Natural killer cell treated with Interleukin-12 subunit alpha and Interleukin-12 subunit beta and Interleukin-15 and Interleukin-18, amount 100 ng/mL, for 72 hours (primary cell): Measurements from ENCODE around the gene ASRGL1. TPM values are rescaled to one million over a fixed set of nuclear protein-coding genes. Genes with fewer than 3 reads are reported as not detected.

Experiments used
- ATAC-seq, 2 donors: fragments of 150-1000 bp; cut with Tn5 transposase in 1 of 2; sonication (Bioruptor Pico), chemical (Tn5 transposase) in 1 of 2; 2 replicates each; pipeline ENCODE4 v1.10.0; 2021
- DNase-seq: peaks from one replicate; pipeline ENCODE4 v3.0.0; 2022; ENCODE audit warnings: low spot score
- H3K27ac Mint-ChIP-seq, 2 donors: 1 replicate in 1 of 2; 2 replicates in 1 of 2; pipeline ENCODE4 v1.8.0; 2022; ENCODE audit warnings: mixed read lengths in 2 of 2, mild to moderate bottlenecking in 1 of 2, moderate library complexity in 1 of 2
- H3K27me3 Mint-ChIP-seq, 2 donors: 1 replicate in 1 of 2; 2 replicates in 1 of 2; pipeline ENCODE4 v1.8.0; 2022; ENCODE audit warnings: mixed read lengths in 2 of 2
- H3K36me3 Mint-ChIP-seq: one replicate; pipeline ENCODE4 v1.8.0; 2022; ENCODE audit warnings: mixed read lengths
- H3K4me1 Mint-ChIP-seq, 2 donors: 1 replicate in 1 of 2; 2 replicates in 1 of 2; pipeline ENCODE4 v1.8.0; 2022; ENCODE audit warnings: low read depth in 2 of 2, mixed read lengths in 2 of 2, mild to moderate bottlenecking in 1 of 2
- H3K4me3 Mint-ChIP-seq: one replicate; pipeline ENCODE4 v1.8.0; 2022; ENCODE audit warnings: mixed read lengths
- H3K9me3 Mint-ChIP-seq: 2 replicates; pipeline ENCODE4 v1.8.0; 2022; ENCODE audit warnings: mixed read lengths
- total RNA-seq, 2 donors: library from RNA; stranded (reverse); gene quantifications; one replicate each; pipeline ENCODE4 v1.2.3, GENCODE V29; 2022

The ASRGL1 gene
- total RNA-seq, 2 donors from 2014 or later = 7.2 to 7.8 TPM

DNA sequence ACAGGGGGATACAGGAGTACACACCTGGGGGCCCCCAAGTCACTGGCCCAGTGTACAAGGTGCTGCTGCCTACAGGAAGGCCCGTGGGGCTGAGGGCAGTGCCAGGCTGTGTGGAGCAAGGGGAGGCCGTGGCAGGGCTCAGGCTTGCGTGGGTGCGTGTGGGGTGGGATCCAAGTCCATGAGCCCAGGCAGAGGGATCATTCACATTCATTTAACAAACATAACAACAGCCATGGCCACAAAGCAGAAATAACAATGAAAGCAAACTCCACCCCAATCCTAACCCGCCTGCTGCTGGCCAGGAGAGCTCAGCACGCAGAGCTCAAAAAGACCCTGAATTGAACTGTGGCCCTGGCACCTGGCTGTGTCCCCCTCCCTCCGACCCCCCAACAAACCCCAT, 64.6 kb downstream of the ASRGL1 start:
- ATAC-seq (no peak), DNase-seq (no peak)
- H3K36me3 Mint-ChIP-seq = no peaks in the 10 kb centered on the region
- H3K9me3 Mint-ChIP-seq = no peaks in the 10 kb centered on the region
- H3K4me3 Mint-ChIP-seq = peak overlapping the region; percentile 58
- no peaks in the 10 kb centered on the region for H3K27me3 Mint-ChIP-seq
- peak overlapping the region; percentile 69 to 86 for H3K27ac Mint-ChIP-seq
- H3K4me1 Mint-ChIP-seq = peaks cover 11 to 21% of the 10 kb centered on the region in 2 donors

DNA sequence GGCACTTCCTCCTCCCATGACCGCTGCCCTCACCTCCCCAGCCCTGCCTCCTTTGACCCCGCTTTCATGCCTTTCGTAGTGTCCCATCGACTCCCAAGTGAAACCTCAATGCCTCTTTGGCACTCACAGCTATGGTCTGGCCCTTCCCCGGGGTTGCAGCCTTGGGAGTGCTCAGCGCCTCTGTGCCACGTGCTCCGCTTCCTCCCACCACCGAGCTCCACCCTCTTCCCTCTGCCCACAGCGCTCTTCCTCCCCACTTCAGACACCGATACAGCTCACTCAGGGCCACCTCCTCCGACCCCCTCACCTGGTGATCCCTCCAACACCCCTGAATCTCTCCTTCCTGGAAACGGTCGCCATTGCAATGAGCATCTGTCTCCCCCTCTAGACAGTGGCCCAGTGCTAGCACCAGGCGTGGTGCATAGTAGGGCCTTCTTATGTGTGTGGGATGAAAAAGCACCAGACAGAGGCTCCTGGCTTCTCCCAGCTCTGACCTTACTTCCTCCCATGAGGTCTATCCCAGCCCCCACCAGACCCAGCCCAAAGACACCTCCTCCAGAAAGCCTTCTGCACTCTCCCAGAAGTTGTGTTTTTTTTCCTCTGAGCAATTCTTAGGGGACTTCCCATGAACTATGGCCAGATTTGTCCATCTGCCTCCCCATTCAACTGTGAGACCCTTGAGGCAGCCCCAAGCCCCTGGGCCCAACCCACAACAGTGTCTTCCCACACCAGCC, 65.1 kb downstream of the ASRGL1 start:
- peak overlapping the region; percentile 58 for H3K4me3 Mint-ChIP-seq
- ATAC-seq = peak; percentile 77 to 85
- no peaks in the 10 kb centered on the region for H3K36me3 Mint-ChIP-seq
- H3K9me3 Mint-ChIP-seq = no peaks in the 10 kb centered on the region
- peaks cover 11 to 21% of the 10 kb centered on the region in 2 donors for H3K4me1 Mint-ChIP-seq
- peak; percentile 72 for DNase-seq
- no peaks in the 10 kb centered on the region for H3K27me3 Mint-ChIP-seq
- peak overlapping the region; percentile 69 to 86 for H3K27ac Mint-ChIP-seq

DNA sequence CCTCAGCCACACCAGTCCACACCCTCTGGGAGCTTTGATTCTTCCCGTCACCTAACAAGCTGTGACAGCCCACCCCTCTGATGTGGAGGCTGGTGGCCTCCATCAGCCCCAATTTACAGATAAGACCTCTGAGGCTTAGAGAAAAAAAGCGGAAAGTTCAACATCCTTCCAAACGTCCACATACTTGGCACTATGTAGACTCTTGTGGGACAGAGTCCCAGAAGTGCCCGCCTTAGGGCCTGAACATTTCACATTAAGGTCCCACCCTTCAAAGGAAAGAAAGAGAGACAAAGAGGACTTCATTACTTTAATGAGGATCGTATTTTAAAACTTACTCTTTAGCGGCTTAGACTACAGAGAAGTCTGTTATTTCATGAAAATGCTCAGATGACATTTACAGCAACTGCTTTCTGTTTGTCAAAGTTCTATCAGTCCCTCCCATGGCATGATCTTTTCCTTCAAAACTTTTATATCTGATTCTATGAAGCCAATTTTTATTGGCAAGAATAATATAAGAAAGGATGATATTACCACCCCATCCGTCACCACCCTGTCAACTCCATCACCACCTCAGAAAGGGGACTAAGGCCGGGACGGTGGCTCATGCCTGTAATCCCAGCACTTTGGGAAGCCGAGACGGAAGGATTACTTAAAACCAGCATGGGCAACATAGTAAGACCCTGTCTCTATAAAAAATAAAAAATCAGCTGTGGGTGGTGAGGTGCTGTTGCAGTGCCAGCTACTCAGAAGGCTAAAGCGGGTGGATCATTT, 65.9 kb downstream of the ASRGL1 start:
- Mint-ChIP-seq H3K4me1 (peaks cover 11 to 21% of the 10 kb centered on the region in 2 donors), H3K36me3 (no peaks in the 10 kb centered on the region), H3K27ac (peak overlapping the region; percentile 69 to 86), H3K4me3 (peak overlapping the region; percentile 58), H3K27me3 (no peaks in the 10 kb centered on the region), H3K9me3 (no peaks in the 10 kb centered on the region)
- DNase-seq (no peak), ATAC-seq (no peak)

DNA sequence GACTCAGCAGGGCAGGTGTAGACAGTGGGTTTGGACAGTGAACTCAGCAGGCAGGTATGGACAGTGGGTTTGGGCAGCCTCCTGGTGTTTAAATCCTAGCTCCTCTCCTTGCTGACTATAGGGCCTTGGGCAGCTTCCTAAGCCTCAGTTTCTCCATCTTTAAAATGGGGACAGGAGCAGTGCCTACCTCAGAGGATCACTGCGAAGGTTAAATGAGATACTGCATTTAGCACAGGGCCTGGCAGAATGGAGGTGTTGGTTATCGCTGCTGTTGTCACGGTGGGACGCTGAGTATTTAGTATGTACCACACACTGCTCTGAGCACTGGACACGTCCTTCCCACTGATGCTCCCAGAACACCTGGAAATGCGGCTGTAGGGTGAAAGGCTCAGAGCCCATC, 67.2 kb downstream of the ASRGL1 start:
- Mint-ChIP-seq H3K4me1 (peaks cover 11 to 17% of the 10 kb centered on the region in 2 donors), H3K27me3 (no peaks in the 10 kb centered on the region), H3K36me3 (no peaks in the 10 kb centered on the region), H3K4me3 (no peak overlapping the region), H3K27ac (peak overlapping the region in 1 of 2 donors; percentile 24), H3K9me3 (no peaks in the 10 kb centered on the region)
- DNase-seq = no peak
- ATAC-seq = no peak

DNA sequence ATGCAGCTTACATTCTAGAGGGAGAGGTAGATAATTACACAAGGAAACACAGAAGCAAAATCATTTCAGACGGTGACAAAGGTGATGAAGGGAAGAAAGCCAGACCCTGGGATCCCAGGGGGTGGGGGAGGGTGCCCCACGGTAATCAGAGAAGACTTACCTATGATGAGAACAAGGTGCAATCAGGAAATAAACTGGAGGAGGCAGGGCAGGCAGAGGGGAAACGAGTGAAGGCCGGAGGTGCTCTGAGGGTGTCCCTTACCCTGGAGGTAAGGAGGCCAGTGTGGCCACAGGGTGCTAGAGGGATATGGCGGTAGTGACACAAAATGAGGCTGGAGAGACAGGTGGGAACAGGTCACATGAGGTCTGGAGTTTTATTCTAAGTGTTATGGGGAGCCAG, 67.7 kb downstream of the ASRGL1 start:
- H3K4me3 Mint-ChIP-seq = no peak overlapping the region
- no peaks in the 10 kb centered on the region for H3K27me3 Mint-ChIP-seq
- H3K9me3 Mint-ChIP-seq = no peaks in the 10 kb centered on the region

DNA sequence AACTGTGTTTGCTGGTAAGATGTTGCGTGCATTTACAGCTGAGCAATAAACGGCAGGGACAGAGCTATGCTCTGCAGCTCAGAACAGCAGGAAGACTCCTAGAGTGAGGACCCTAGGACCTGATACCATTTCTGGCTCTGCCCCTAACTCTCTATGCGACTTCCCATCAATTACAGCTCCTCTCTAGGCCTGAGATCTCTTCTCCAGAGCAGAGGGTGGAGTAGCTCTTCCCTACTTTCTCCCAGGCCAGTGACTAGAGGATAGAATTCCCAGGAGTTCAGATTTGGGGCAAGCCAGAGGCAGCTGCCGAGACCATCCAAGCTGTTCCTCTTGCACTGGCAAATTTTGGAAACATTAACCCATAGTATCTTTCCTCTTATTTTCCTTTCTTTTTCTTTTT, 68.8 kb downstream of the ASRGL1 start:
- H3K4me3 Mint-ChIP-seq = no peak overlapping the region
- ATAC-seq = no peak
- H3K9me3 Mint-ChIP-seq = no peaks in the 10 kb centered on the region

More for the DNA sequence above, 67.7 kb downstream of the ASRGL1 start:
- peak overlapping the region in 1 of 2 donors; percentile 24 for H3K27ac Mint-ChIP-seq
- DNase-seq (no peak), ATAC-seq (no peak)
- H3K4me1 Mint-ChIP-seq = peaks cover 11 to 17% of the 10 kb centered on the region in 2 donors
- no peaks in the 10 kb centered on the region for H3K36me3 Mint-ChIP-seq

DNA sequence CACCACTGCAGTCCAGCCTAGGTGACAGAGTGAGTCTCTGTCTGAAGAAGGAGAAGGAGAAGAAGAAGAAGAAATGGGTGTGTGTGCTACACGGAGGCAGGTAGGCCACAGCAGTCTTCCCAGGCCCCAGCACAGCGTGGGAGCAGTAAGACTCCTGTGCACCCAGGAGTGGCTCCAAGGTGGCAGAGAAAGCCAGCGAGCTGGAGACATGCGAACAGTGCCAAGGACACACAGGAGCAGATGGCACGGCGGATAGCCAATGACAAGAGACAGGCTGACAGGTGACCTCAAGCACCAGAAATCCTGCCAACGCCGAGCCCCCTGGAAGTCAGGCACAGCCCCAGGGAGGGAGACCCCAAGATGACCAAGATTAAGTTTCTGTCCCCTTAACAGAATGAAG, 72.6 kb downstream of the ASRGL1 start:
- no peaks in the 10 kb centered on the region for H3K9me3 Mint-ChIP-seq
- DNase-seq (peak; percentile 29), ATAC-seq (no peak)
- H3K36me3 Mint-ChIP-seq = no peaks in the 10 kb centered on the region
- H3K27me3 Mint-ChIP-seq = no peaks in the 10 kb centered on the region
- no peak overlapping the region for H3K4me3 Mint-ChIP-seq
- no peaks in the 10 kb centered on the region for H3K4me1 Mint-ChIP-seq
- no peak overlapping the region for H3K27ac Mint-ChIP-seq

More for the DNA sequence above, 68.8 kb downstream of the ASRGL1 start:
- Mint-ChIP-seq H3K27ac (no peak overlapping the region), H3K36me3 (no peaks in the 10 kb centered on the region), H3K4me1 (peaks cover 11 to 17% of the 10 kb centered on the region in 2 donors), H3K27me3 (no peaks in the 10 kb centered on the region)
- no peak for DNase-seq

DNA sequence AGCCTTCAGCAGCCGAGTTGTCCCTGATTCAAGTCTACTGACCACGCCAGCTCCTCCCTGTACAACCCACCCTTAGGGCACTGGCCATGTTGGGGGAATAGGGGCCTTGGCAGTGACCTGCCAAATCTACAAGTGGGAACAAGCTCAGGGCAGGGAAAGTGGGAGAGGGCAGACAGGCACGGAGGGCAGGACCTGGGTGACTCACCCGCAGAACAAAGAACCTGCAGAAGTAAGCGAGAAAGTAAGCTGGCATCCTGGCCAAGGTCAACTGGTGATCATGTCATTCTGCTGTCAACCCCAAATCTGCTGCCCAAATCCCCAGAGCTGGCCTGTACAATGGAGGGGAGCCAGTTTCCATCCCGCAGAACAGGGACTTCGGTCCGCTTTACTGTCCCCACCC, 73.7 kb downstream of the ASRGL1 start:
- Mint-ChIP-seq H3K27ac (no peak overlapping the region), H3K9me3 (no peaks in the 10 kb centered on the region), H3K4me1 (no peaks in the 10 kb centered on the region), H3K36me3 (no peaks in the 10 kb centered on the region), H3K4me3 (no peak overlapping the region), H3K27me3 (no peaks in the 10 kb centered on the region)
- no peak for ATAC-seq
- DNase-seq = peak; percentile 44

DNA sequence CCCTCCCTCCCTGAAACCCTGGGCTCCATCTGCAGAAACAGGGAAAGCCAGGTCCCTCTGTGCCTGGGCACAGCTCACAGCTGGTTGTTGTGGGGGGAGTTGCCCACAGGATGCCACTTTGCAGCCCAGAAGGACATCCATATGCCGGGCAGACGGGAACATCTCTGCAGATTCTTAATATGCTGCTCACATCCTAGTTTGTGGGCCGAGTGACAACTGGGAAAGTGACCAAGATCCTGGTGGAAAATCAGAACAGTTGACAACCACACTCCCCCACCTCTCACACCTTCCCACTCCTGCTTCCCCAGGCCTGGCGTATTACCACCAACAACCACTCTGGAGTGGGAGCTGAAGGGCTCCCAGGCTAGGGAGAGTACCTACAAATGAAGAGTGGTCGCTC, 74.3 kb downstream of the ASRGL1 start:
- no peaks in the 10 kb centered on the region for H3K27me3 Mint-ChIP-seq
- no peak for ATAC-seq
- H3K4me3 Mint-ChIP-seq = no peak overlapping the region

DNA sequence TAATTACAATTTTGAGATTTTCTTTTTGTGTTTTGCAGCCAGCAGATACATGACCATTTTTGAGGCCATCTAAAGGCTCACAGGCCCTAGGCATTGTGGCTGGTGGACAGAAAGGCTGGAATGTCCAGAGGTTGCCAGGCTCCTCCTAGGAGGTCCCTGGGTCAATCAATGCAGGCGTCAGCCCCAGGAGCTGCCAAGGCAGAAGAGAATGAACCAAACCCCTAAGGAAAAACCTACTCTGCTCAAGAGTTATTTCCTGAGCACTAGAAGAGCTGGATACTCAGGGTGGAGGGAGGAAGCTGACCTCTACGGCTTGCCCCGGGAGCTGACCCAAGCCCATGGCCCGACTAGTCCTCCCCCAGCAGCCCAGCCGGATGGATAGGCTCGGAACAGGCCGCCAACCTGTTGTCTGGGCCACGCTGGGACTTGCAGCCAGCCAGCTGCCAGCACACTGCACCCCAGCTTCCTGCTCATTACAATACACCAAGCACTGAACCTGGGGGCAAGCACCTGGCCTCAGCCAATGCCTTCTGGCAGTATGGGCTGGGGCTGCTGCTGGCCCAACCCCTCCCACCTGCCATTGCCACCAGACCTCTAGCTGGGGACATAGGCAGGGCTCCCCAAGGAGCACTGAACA, 75.9 kb downstream of the ASRGL1 start:
- no peaks in the 10 kb centered on the region for H3K4me1 Mint-ChIP-seq
- no peaks in the 10 kb centered on the region for H3K9me3 Mint-ChIP-seq
- ATAC-seq (no peak), DNase-seq (peak; percentile 44)
- H3K27ac Mint-ChIP-seq = no peak overlapping the region
- no peaks in the 10 kb centered on the region for H3K36me3 Mint-ChIP-seq
- H3K27me3 Mint-ChIP-seq = no peaks in the 10 kb centered on the region
- H3K4me3 Mint-ChIP-seq = no peak overlapping the region

More for the DNA sequence above, 74.3 kb downstream of the ASRGL1 start:
- H3K9me3 Mint-ChIP-seq = no peaks in the 10 kb centered on the region
- no peaks in the 10 kb centered on the region for H3K4me1 Mint-ChIP-seq
- DNase-seq = no peak
- H3K36me3 Mint-ChIP-seq = no peaks in the 10 kb centered on the region
- no peak overlapping the region for H3K27ac Mint-ChIP-seq

DNA sequence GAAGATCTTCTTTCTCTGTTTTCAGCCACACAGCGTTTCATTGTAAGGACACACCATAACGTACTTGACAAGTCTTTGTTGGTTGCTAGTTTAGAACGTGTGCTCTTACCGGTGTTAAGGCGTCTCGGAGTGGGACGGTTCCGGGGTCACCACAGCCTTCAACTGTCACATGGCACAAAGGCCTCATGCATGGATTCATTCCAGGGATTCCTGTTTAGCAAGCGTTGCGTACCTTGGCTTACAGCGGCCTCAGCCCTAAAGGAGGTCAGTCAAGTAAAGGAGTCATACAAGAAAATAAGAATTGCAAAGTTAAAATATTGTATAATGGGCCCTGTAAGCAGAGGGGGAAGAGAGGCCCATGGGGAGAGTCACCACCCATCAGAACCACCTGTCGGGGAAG, 79.3 kb downstream of the ASRGL1 start:
- ATAC-seq (no peak), DNase-seq (no peak)
- Mint-ChIP-seq H3K27ac (no peak overlapping the region), H3K4me1 (no peaks in the 10 kb centered on the region), H3K4me3 (no peak overlapping the region), H3K36me3 (no peaks in the 10 kb centered on the region), H3K9me3 (no peaks in the 10 kb centered on the region), H3K27me3 (no peaks in the 10 kb centered on the region)

DNA sequence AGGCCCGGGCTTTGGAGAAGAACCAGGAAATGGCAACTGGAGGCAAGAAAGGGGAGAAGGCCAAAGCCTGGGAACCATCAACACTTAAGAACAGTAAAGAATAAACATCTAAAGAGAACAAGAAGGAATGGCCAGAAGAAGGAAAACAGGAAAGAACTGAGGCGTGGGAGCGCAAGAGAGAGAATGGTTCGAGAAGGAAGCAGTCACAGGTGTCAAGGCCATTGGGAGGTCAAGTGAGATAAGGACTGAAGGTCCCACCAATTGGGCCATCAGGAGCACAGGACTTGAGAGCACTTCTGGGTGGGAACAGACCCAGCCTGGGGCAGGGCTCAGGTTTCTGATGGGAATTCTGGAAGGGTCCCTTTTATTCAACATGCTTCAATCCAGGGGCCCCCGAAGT, 80.9 kb downstream of the ASRGL1 start:
- no peak overlapping the region for H3K4me3 Mint-ChIP-seq
- DNase-seq (no peak), ATAC-seq (no peak)
- no peaks in the 10 kb centered on the region for H3K36me3 Mint-ChIP-seq
- no peaks in the 10 kb centered on the region for H3K4me1 Mint-ChIP-seq
- H3K27me3 Mint-ChIP-seq = no peaks in the 10 kb centered on the region
- no peak overlapping the region for H3K27ac Mint-ChIP-seq
- H3K9me3 Mint-ChIP-seq = no peaks in the 10 kb centered on the region

DNA sequence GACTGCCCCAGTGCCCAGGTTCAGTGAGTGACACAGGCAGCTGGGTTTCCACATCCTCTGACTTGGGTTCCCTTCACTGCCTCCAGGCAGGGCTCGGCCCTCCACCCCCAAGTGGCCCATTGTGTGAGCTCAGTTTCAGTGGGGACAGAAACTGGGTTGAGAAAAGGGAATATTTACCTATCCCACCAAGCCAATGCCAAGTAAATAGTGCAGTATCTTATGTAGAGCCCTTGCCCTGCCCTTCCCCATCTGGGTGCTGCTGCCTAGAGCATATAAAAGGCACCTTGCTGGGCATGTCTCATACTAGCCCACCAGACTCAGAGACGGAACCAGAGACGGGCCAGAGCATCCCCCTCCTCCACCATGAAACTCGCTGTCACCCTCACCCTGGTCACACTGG, 81.5 kb downstream of the ASRGL1 start, which contains the start of gene SCGB1A1:
TSS of gene SCGB1A1 (plus strand) at position 301 of the 400 bp plus-strand sequence. CDS start at position 364, 63 bp downstream.
- Mint-ChIP-seq H3K4me1 (no peaks in the 10 kb centered on the region), H3K4me3 (no peak within 1 kb of the TSS), H3K36me3 (no peaks in the 10 kb centered on the region), H3K9me3 (no peaks in the 10 kb centered on the region), H3K27ac (no peak within 1 kb of the TSS), H3K27me3 (no peaks in the 10 kb centered on the region)
- no peak for DNase-seq
- no peak for ATAC-seq
